Lung (tissue), 12 donors: ENCODE measurements around the gene SPRYD4. TPM values are rescaled to one million over a fixed set of nuclear protein-coding genes. Genes with fewer than 3 reads are reported as not detected.

ENCODE experiments used
- ATAC-seq: fragments of 200-7000 bp; cut with Tn5 transposase; one replicate; pipeline ENCODE4 v1.9.1; 2020; ENCODE audit warnings: moderate number of reproducible peaks; ENCODE audit not compliant: insufficient read depth, low FRiP score
- DNase-seq, 3 donors: peaks; one replicate each; pipeline ENCODE4 v3.0.0-alpha.2; 2013 to 2017
- H3K27ac ChIP-seq, 2 donors: one replicate each; pipeline ENCODE4 v1.5.1; 2013; ENCODE audit warnings: mild to moderate bottlenecking in 2 of 2, moderate library complexity in 2 of 2, control low read depth in 1 of 2, inconsistent platforms in 1 of 2, low read depth in 1 of 2, low read length in 1 of 2
- H3K27me3 ChIP-seq, 3 donors: one replicate each; pipeline ENCODE4 v1.5.1; 2013; ENCODE audit warnings: low read length in 2 of 3; ENCODE audit not compliant: control insufficient read depth in 3 of 3, insufficient read depth in 3 of 3
- H3K36me3 ChIP-seq, 4 donors: one replicate each; pipeline ENCODE4 v1.5.1; 2013; ENCODE audit warnings: low read length in 4 of 4, mild to moderate bottlenecking in 1 of 4, moderate library complexity in 1 of 4; ENCODE audit not compliant: control insufficient read depth in 4 of 4, insufficient read depth in 4 of 4
- H3K4me1 ChIP-seq, 5 donors: one replicate each; pipeline ENCODE4 v1.5.1; 2013; ENCODE audit warnings: low read length in 5 of 5, mild to moderate bottlenecking in 2 of 5, moderate library complexity in 1 of 5; ENCODE audit not compliant: control insufficient read depth in 5 of 5, insufficient read depth in 5 of 5
- H3K4me3 ChIP-seq: one replicate; pipeline ENCODE4 v1.5.1; 2013; ENCODE audit warnings: mild to moderate bottlenecking, control low read depth, moderate library complexity
- H3K9ac ChIP-seq, 2 donors: one replicate each; pipeline ENCODE4 v1.5.1; 2013; ENCODE audit warnings: low read length in 2 of 2, control low read depth in 1 of 2; ENCODE audit not compliant: insufficient read depth in 1 of 2
- H3K9me3 ChIP-seq, 4 donors: one replicate each; pipeline ENCODE4 v1.5.1; 2013; ENCODE audit warnings: low read length in 3 of 4, mild to moderate bottlenecking in 1 of 4, moderate library complexity in 1 of 4; ENCODE audit not compliant: control insufficient read depth in 4 of 4, insufficient read depth in 3 of 4
- WGBS, 2 donors: extraction: QIAGEN DNeasy Blood & Tissue Kit; methylation state at CpG; one replicate each; pipeline ENCODE4 v1.1.7; 2013; 5-methylcytosine and 5-hydroxymethylcytosine counted together
- polyA plus RNA-seq, 2 donors: library from polyadenylated mRNA; stranded (reverse); fragments of 200-250 nt; gene quantifications; one replicate each; pipeline ENCODE4 v1.2.1, GENCODE V29; 2013
- total RNA-seq, 2 donors: library from RNA; depleted of rRNA in 1 of 2; stranded (reverse); fragments of >200 nt in 1 of 2; gene quantifications; one replicate each; pipeline ENCODE4 v1.2.1, GENCODE V29; 2014 to 2021
- TF ChIP-seq, protein P1 (sequence below): IDR thresholded peaks from 2 replicates; pipeline ENCODE4 v1.5.1; 2012; ENCODE audit warnings: mild to moderate bottlenecking; ENCODE audit errors: control extremely low read depth, extremely low read depth
- donor health status: control.
- donor health status: control.
- donor health status: Bipolar disorder and iron deficiency.
- donor health status: healthy.
- donor health status: DM: yes; HTN: yes; CAD: no.

The SPRYD4 gene
- total and polyA plus RNA-seq, 4 donors, result 2.0 to 3.4 (median 2.3) TPM

- Histone ChIP-seq H3K36me3 (no peaks in the 10 kb centered on the region), H3K4me3 (no peak overlapping the region), H3K9me3 (no peaks in the 10 kb centered on the region), H3K4me1 (peaks cover under 1 to 26% (median 11%) of the 10 kb centered on the region in 5 donors), H3K9ac (peak overlapping the region in 1 of 2 donors; percentile 89), H3K27ac (peak overlapping the region; percentile 47 to 78), H3K27me3 (no peaks in the 10 kb centered on the region)
- ATAC-seq, result no peak
- TF ChIP-seq, protein P1, sequence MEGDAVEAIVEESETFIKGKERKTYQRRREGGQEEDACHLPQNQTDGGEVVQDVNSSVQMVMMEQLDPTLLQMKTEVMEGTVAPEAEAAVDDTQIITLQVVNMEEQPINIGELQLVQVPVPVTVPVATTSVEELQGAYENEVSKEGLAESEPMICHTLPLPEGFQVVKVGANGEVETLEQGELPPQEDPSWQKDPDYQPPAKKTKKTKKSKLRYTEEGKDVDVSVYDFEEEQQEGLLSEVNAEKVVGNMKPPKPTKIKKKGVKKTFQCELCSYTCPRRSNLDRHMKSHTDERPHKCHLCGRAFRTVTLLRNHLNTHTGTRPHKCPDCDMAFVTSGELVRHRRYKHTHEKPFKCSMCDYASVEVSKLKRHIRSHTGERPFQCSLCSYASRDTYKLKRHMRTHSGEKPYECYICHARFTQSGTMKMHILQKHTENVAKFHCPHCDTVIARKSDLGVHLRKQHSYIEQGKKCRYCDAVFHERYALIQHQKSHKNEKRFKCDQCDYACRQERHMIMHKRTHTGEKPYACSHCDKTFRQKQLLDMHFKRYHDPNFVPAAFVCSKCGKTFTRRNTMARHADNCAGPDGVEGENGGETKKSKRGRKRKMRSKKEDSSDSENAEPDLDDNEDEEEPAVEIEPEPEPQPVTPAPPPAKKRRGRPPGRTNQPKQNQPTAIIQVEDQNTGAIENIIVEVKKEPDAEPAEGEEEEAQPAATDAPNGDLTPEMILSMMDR, result no peak
- DNase-seq, result peak; percentile 27 to 77 (median 61)
- 62 to 73% methylated on average over 3 of the region's 3 CpGs for WGBS, 2 donors
Observed at GRCh38 chr12:56520048-56520447, 51.7 kb downstream of the SPRYD4 start.

DNA sequence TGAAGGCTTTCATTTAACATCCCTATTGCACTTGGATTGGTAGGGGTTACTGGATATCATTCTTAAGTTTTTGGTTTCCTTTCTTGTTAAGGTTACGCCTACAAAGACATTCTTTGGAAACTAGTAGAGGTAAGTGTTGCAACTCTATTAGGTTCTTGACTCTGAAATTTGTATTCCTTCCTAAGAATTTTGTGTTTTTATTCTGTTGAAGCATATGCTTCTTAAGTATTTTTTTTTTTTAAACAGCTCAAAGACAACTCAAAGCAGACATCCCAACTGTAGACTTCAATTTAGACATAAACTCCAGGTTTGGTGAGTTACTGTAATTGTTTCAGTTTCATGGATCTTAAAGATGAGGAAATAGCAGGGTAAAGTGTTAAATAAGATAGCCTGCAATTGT lies 52.1 kb downstream of the SPRYD4 start:
- Histone ChIP-seq H3K9me3 (no peaks in the 10 kb centered on the region), H3K4me1 (peaks cover 2 to 26% (median 11%) of the 10 kb centered on the region in 5 donors), H3K27me3 (no peaks in the 10 kb centered on the region), H3K36me3 (no peaks in the 10 kb centered on the region), H3K4me3 (no peak overlapping the region), H3K9ac (peak overlapping the region in 1 of 2 donors; percentile 89), H3K27ac (peak overlapping the region in 1 of 2 donors; percentile 78)
- 11 to 18% methylated on average over 1 of the region's 1 CpG for WGBS, 2 donors
- TF ChIP-seq, protein P1, result no peak
- ATAC-seq (no peak), DNase-seq (peak in 2 of 3 donors; percentile 30 to 52)

DNA sequence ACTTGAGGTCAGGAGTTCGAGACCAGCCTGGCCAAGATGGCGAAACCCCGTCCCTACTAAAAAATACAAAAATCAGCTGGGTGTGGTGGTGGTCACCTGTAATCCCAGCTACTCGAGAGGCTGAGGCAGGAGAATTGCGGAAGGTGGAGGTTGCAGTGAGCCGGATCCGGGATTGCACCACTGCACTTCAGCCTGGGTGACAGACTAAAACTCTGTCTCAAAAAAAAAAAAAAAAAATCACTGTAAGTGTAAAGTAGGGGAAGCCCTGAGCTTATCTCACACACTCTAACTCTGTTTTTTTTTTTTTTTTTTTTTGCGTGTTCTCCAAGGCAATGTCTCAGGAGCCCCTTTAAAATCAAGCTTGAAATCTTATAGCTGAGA lies 52.8 kb downstream of the SPRYD4 start:
- TF ChIP-seq, protein P1, result no peak
- peak overlapping the region; percentile 78 for H3K27ac ChIP-seq
- no peaks in the 10 kb centered on the region for H3K9me3 ChIP-seq
- H3K27me3 ChIP-seq, result no peaks in the 10 kb centered on the region
- H3K9ac ChIP-seq, result peak overlapping the region in 1 of 2 donors; percentile 78
- H3K36me3 ChIP-seq, result no peaks in the 10 kb centered on the region
- H3K4me3 ChIP-seq, result peak overlapping the region; percentile 25
- H3K4me1 ChIP-seq, result peaks cover 2 to 26% (median 11%) of the 10 kb centered on the region in 5 donors
- peak in 1 of 3 donors; percentile 23 for DNase-seq
- WGBS, 2 donors, result 27 to 30% methylated on average over 8 of the region's 8 CpGs
- ATAC-seq, result peak; percentile 13
